ENCODE measurements around the gene POLA2.
"Not testable (repeated sequence)": the region's sequence is repeated elsewhere in the genome, so short reads cannot be mapped to it uniquely, and the experiment has no call there.

GRCh38 chr11:65245046-65245445 is 16.7 kb upstream of the POLA2 start:
- TF ChIP-seq RFX5 (IDR thresholded peaks at IDR 0.05); PBX3 (IDR thresholded peaks at IDR 0.05); RAD21 (conservative IDR thresholded peaks at IDR 0.05 in 1 of 2, IDR thresholded peaks at IDR 0.05 in 1 of 2); ESRRA (IDR thresholded peaks at IDR 0.05; ENCODE audit: borderline replicate concordance, low read length); FOSL2 (IDR thresholded peaks at IDR 0.05); FOSL2 (CRISPR knock-in tag; IDR thresholded peaks at IDR 0.05); KDM5A (IDR thresholded peaks at IDR 0.05): not testable (repeated sequence)
- TF ChIP-seq, protein P1, sequence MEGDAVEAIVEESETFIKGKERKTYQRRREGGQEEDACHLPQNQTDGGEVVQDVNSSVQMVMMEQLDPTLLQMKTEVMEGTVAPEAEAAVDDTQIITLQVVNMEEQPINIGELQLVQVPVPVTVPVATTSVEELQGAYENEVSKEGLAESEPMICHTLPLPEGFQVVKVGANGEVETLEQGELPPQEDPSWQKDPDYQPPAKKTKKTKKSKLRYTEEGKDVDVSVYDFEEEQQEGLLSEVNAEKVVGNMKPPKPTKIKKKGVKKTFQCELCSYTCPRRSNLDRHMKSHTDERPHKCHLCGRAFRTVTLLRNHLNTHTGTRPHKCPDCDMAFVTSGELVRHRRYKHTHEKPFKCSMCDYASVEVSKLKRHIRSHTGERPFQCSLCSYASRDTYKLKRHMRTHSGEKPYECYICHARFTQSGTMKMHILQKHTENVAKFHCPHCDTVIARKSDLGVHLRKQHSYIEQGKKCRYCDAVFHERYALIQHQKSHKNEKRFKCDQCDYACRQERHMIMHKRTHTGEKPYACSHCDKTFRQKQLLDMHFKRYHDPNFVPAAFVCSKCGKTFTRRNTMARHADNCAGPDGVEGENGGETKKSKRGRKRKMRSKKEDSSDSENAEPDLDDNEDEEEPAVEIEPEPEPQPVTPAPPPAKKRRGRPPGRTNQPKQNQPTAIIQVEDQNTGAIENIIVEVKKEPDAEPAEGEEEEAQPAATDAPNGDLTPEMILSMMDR (IDR thresholded peaks at IDR 0.05) = not testable (repeated sequence)
- TF ChIP-seq, protein P2, sequence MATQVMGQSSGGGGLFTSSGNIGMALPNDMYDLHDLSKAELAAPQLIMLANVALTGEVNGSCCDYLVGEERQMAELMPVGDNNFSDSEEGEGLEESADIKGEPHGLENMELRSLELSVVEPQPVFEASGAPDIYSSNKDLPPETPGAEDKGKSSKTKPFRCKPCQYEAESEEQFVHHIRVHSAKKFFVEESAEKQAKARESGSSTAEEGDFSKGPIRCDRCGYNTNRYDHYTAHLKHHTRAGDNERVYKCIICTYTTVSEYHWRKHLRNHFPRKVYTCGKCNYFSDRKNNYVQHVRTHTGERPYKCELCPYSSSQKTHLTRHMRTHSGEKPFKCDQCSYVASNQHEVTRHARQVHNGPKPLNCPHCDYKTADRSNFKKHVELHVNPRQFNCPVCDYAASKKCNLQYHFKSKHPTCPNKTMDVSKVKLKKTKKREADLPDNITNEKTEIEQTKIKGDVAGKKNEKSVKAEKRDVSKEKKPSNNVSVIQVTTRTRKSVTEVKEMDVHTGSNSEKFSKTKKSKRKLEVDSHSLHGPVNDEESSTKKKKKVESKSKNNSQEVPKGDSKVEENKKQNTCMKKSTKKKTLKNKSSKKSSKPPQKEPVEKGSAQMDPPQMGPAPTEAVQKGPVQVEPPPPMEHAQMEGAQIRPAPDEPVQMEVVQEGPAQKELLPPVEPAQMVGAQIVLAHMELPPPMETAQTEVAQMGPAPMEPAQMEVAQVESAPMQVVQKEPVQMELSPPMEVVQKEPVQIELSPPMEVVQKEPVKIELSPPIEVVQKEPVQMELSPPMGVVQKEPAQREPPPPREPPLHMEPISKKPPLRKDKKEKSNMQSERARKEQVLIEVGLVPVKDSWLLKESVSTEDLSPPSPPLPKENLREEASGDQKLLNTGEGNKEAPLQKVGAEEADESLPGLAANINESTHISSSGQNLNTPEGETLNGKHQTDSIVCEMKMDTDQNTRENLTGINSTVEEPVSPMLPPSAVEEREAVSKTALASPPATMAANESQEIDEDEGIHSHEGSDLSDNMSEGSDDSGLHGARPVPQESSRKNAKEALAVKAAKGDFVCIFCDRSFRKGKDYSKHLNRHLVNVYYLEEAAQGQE (IDR thresholded peaks at IDR 0.05) = not testable (repeated sequence)

All from A549 (cell line).